Lower leg skin (tissue), 4 donors: Measurements from ENCODE around the gene PHACTR4. TPM values are rescaled to one million over a fixed set of nuclear protein-coding genes. Genes with fewer than 3 reads are reported as not detected.
A peak's percentile ranks its signal among the peaks of the same experiment; 100 is the strongest.
"Not testable (repeated sequence)": the region's sequence is repeated elsewhere in the genome, so short reads cannot be mapped to it uniquely, and the experiment has no call there.

Experiments used
- DNase-seq, 2 donors: peaks; one replicate each; pipeline ENCODE4 v3.0.0-alpha.2; 2019; ENCODE audit warnings: low spot score in 2 of 2
- H3K4me3 ChIP-seq: fragments of 200-600 bp; sonication (generic); 2 replicates; pipeline ENCODE4 v1.5.1; 2017; ENCODE audit warnings: mild to moderate bottlenecking, low read depth; ENCODE audit not compliant: poor library complexity, severe bottlenecking
- POLR2A ChIP-seq, 2 donors: fragments of 450-650 bp; IDR thresholded peaks; one replicate each; pipeline ENCODE4 v1.6.1; 2016 to 2017; ENCODE audit warnings: antibody characterized with exemption in 2 of 2, mild to moderate bottlenecking in 1 of 2, moderate library complexity in 1 of 2
- WGBS, 2 donors: methylation state at CpG; one replicate each; pipeline ENCODE4 v1.1.5; 2018; 5-methylcytosine and 5-hydroxymethylcytosine counted together
- intact Hi-C: fragments of 100-400 bp; cut with DNase I; formaldehyde crosslinking; loops from one replicate; pipeline ENCODE4 v1.15.0; 2023; ENCODE audit warnings: low total_unique reads
- total RNA-seq, 4 donors: library from RNA; depleted of rRNA; stranded (reverse); fragments of >200 nt; gene quantifications; one replicate each; pipeline ENCODE4 v1.1.0, GENCODE V29; 2016
- TF ChIP-seq, protein P1 (sequence below), 3 donors: fragments of 450-650 bp; IDR thresholded peaks; one replicate each; pipeline ENCODE4 v1.5.1; 2016; ENCODE audit warnings: antibody characterized with exemption in 3 of 3, mild to moderate bottlenecking in 3 of 3, moderate library complexity in 2 of 3

PHACTR4 gene
- total RNA-seq = 10 to 100 TPM; 32.8 to 54.1 (median 51.2) TPM

DNA sequence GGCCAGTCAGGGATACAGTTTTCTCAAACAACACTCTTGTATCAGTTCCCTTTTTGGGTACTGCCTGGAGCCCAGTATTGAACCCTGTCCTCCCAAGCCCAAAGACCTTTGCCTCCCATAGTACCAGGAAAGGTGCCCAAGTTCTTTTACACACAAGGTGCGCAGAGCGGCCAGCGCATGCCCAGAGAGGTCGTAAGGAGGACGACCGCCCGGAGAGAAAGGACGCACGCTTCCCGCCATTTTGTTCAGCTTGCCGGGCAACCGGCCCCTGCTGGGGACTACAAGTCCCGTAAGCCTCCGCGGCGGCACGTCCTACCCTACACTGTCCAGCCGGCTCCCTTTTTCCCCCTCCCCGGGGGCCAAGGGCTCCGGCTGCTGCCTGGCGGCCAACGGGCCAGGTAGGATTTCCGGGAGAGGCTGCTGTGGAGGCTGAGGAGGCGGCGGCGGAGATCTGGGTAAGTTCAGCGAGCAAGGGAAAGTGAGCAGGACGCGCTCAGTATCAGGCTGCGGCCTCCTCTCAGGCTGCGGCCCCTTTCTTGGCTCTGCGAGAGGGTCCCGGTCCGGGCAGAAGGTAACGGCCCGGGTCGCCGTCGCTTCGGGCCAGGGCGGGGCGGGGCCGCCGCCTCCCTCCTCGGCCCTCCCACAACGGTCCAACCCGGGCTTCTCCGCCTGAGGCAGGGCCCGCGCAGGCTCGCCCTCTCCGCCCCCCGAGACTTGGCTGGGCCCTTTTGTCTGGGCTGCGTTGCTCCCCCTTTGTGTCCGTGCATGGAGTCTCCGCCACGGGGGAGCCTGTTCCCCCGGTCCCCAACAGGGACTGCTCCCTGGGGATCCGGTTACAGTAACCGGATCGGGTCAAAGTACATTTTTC lies at the start of gene PHACTR4:
Gene PHACTR4, plus strand, starts transcription at position 370 of the 868 bp plus-strand sequence. CDS start 37,708 bp downstream, outside the sequence.
- H3K4me3 ChIP-seq = peak within 1 kb of the TSS; percentile 82
- WGBS, 2 donors = 1 to 2% methylated on average over 18 to 37 of the region's 61 CpGs
- peak; percentile 82 to 97 for DNase-seq
- TF ChIP-seq, protein P1, sequence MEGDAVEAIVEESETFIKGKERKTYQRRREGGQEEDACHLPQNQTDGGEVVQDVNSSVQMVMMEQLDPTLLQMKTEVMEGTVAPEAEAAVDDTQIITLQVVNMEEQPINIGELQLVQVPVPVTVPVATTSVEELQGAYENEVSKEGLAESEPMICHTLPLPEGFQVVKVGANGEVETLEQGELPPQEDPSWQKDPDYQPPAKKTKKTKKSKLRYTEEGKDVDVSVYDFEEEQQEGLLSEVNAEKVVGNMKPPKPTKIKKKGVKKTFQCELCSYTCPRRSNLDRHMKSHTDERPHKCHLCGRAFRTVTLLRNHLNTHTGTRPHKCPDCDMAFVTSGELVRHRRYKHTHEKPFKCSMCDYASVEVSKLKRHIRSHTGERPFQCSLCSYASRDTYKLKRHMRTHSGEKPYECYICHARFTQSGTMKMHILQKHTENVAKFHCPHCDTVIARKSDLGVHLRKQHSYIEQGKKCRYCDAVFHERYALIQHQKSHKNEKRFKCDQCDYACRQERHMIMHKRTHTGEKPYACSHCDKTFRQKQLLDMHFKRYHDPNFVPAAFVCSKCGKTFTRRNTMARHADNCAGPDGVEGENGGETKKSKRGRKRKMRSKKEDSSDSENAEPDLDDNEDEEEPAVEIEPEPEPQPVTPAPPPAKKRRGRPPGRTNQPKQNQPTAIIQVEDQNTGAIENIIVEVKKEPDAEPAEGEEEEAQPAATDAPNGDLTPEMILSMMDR (IDR thresholded peaks at IDR 0.05) = no peak
- TF ChIP-seq POLR2A (IDR thresholded peaks at IDR 0.05) = peak in 1 of 2 donors; percentile 12
- intact Hi-C loops = no loop called here

DNA sequence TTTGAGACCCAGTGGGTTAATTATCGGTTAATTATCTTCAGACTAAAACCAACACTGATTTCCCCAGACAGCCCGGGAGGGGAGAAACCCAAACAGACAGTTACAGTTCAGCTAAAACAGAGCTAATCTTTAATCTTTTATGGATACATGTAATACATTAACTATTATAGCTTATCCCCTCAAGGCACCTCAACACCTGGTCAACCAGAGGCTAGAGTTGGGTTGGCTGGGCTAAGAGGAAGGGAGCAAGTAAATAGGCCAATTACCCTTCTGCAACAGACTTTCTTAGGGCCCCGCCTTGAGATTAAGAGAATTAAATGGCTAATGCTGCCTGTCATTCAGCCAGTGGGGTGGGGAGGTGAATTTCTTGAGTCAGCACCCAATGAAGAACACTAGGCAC lies 47.3 kb upstream of the PHACTR4 start:
- DNase-seq = no peak
- intact Hi-C loops = no loop called here
- 64 to 66% methylated on average over 3 of the region's 3 CpGs for WGBS, 2 donors
- H3K4me3 ChIP-seq = no peak overlapping the region
- TF ChIP-seq, protein P1 (IDR thresholded peaks at IDR 0.05) = no peak
- TF ChIP-seq POLR2A (IDR thresholded peaks at IDR 0.05) = no peak

DNA sequence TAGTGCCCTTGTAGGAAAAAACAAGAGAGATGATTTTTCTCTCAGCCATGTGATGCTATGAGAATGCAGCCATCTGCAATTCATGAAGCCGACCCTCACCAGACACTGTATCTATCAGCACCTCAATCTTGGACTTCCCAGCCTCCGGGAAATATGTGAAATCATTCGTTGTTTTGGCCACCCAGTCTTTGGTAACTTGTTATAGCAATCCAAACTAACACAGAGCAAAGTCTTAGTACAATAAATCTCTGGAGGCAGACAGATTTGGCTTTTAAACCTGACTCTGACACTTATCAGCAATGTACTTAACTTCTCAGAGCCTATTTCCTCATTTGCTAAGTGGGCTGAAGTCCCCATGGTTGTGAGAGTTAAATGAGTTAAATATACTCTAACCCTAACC lies 45.8 kb upstream of the PHACTR4 start:
- DNase-seq = peak in 1 of 2 donors; percentile 0
- WGBS, 2 donors = 44 to 60% methylated on average over 3 of the region's 3 CpGs
- TF ChIP-seq POLR2A (IDR thresholded peaks at IDR 0.05) = no peak
- TF ChIP-seq, protein P1 (IDR thresholded peaks at IDR 0.05) = no peak
- no peak overlapping the region for H3K4me3 ChIP-seq
- intact Hi-C loops = no loop called here

DNA sequence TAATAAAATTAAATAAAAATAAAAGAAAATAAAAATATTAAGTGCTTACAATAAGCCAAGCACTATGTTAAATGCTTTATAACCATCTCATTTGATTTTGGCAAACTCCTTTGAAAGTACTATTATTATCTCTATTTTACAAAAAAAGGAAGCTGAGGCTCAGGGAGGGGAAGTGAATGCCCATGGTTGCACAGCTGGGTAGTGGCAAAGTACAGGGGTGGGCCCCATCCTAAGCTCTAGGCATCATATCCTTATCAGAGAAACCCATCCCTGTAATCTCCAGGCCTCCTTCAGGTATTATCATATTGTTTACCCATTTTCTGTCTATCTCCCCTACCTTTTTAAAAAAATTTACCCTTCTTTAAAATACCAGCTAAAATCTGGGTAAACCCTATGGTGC lies 43.0 kb upstream of the PHACTR4 start:
- intact Hi-C loops = no loop called here
- no peak overlapping the region for H3K4me3 ChIP-seq
- DNase-seq = peak in 1 of 2 donors; percentile 26
- TF ChIP-seq, protein P1 (IDR thresholded peaks at IDR 0.05) = no peak
- TF ChIP-seq POLR2A (IDR thresholded peaks at IDR 0.05) = no peak

DNA sequence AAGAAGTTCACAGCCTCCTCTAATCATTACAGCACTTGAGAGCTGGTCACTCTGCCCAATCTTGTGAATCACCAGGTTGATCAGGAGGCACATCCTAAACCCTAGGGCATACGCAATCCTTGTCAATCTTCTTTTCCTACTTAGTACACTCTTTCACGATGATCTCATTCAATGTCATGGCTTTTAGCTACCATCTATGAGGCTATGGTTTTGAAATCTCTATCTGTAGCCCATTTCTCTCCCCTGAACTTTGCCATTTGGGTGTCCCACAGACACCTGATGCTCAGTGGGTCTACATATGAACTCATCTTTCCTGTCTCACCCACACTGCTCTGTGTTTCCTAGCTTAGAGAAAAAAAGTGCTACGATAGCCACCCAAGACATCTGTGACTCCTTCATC lies 42.6 kb upstream of the PHACTR4 start:
- no peak overlapping the region for H3K4me3 ChIP-seq
- 60 to 71% methylated on average over 3 of the region's 3 CpGs for WGBS, 2 donors
- no peak for DNase-seq
- no peak for TF ChIP-seq POLR2A (IDR thresholded peaks at IDR 0.05)
- TF ChIP-seq, protein P1 (IDR thresholded peaks at IDR 0.05) = no peak
- intact Hi-C loops = no loop called here

DNA sequence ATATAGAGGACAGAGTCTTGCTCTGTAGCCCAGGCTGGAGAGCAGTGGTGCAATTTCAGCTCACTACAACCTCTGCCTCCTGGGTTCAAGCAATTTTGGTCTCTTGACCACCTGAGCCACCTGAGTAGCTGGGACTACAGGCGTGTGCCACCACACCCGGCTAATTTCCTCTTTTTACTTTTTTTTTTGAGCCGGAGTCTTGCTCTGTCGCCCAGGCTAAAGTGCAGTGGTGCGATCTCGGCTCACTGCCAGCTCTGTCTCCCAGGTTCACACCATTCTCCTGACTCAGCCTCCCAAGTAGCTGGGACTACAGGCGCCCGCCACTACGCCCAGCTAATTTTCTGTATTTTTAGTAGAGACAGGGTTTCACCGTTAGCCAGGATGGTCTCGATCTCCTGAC lies 42.1 kb upstream of the PHACTR4 start:
- intact Hi-C loops, H3K4me3 ChIP-seq: not testable (repeated sequence)
- DNase-seq = peak in 1 of 2 donors; percentile 58
- WGBS, 2 donors = 85 to 87% methylated on average over 11 of the region's 11 CpGs
